Right lobe of liver (tissue), 4 donors: ENCODE data around the gene OR5AP2.
"Not testable (repeated sequence)": the region's sequence is repeated elsewhere in the genome, so short reads cannot be mapped to it uniquely, and the experiment has no call there.

ENCODE experiments used
- CTCF ChIP-seq, 4 donors: fragments of 200-600 bp in 3 of 4; fragments of 450-650 bp in 1 of 4; IDR thresholded peaks; one replicate each; pipeline versions ENCODE4 v1.5.1 to v1.8.0; 2016 to 2022; ENCODE audit warnings: antibody characterized with exemption in 4 of 4, mild to moderate bottlenecking in 2 of 4
- POLR2A ChIP-seq: fragments of 450-650 bp; IDR thresholded peaks from one replicate; pipeline ENCODE4 v1.6.1; 2017; ENCODE audit warnings: antibody characterized with exemption, mild to moderate bottlenecking
- donor health status: DM: no; HTN: no; CAD: no.
- donor health status: DM: no; HTN: no; CAD: no.
- donor health status: DM: no; HTN: yes; CAD: no.

GRCh38 chr11:56592088-56592717 lies 50.0 kb downstream of the OR5AP2 start:
- not testable (repeated sequence) for TF ChIP-seq CTCF (IDR thresholded peaks at IDR 0.05); POLR2A
